ENCODE data around the gene FPGS. TPM values are rescaled to one million over a fixed set of nuclear protein-coding genes. Genes with fewer than 3 reads are reported as not detected.

Gene FPGS
- polyA plus RNA-seq, 1 of the 3 experiments (the other 2 are of a cell fraction) = 82.7 TPM

DNA sequence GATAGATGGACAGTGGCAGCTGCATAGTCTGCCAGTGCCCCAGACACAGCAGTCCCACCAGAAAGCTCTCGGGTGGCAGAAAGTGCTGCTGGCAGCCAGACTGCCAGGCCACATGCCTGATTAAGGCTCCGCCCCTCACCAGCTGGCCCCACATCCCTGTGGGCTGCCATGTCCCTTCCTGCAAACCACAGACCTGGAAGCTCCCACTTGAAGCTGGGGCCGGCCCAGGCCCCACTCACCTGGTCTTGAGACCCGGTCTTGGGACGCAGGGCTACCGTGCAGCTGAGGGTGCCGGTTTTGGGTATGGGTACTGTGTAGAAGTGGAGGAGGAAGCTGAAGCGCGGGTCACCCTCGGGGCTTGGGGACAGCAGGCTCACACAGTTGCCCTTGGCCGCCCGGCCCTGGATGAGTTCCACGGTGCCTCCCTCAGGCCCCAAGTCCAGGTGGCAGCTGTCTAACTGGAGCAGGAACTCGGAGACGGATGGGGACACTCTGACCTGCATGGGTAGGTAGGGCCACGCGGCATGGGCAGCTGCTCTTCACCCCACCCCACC is 15.3 kb downstream of the FPGS start:
- WGBS (ENCODE audit: low lambda C conversion rate) = 78% methylated on average over 8 of the region's 17 CpGs
- H3K27ac ChIP-seq (ENCODE audit: low read depth in 2 of 2, low read length in 1 of 2) = peak overlapping the region in 1 of 2 experiments; percentile 87; a peak in 2 of 4 replicates
- TF ChIP-seq USF2 (IDR thresholded peaks at IDR 0.05; ENCODE audit: borderline replicate concordance, low read depth, low read length) = no peak
- TF ChIP-seq MXI1 (IDR thresholded peaks at IDR 0.05; ENCODE audit: low read depth, low read length) = peak; percentile 81; the same call in 1 of the 2 replicates
- TF ChIP-seq RCOR1 (IDR thresholded peaks at IDR 0.05; ENCODE audit: low read length) = peak; percentile 19; the same call in 1 of the 2 replicates
- no peak for TF ChIP-seq YY1 (IDR thresholded peaks at IDR 0.05; ENCODE audit: low read depth)
- TF ChIP-seq FOSL2 (IDR thresholded peaks at IDR 0.05; ENCODE audit: borderline replicate concordance, low read depth) = no peak
- no peak for TF ChIP-seq TAF1 (IDR thresholded peaks at IDR 0.05; ENCODE audit: borderline replicate concordance, low read depth, low read length)
- no peak for TF ChIP-seq JUND (IDR thresholded peaks at IDR 0.05)
- no peak for TF ChIP-seq SMC3 (IDR thresholded peaks at IDR 0.05; ENCODE audit: low read depth, low read length)
- no peak overlapping the region for H2AFZ ChIP-seq (ENCODE audit: low read depth)
- ChIA-PET POLR2A (interaction anchor here (0.9 to 1.4 kb wide), 4 partner anchors 22 to 52 kb away, joined by 3 to 5 read pairs (median 4); partner anchors contain the start of genes CDK9 and ENG), CTCF (interaction anchor here (1.0 to 3.4 kb wide), 4 partner anchors 9 to 52 kb away, joined by 3 to 17 read pairs (median 4); partner anchors contain the start of gene CDK9)
- H3F3A ChIP-seq (replicated peaks; ENCODE audit: insufficient read depth) = peaks cover 21% of the 10 kb centered on the region
- DNase-seq = peak; percentile 85
- H3K9me2 ChIP-seq = no peaks in the 10 kb centered on the region
- no peak overlapping the region for H3K9ac ChIP-seq
- H4K20me1 ChIP-seq (ENCODE audit: insufficient read depth) = no peaks in the 10 kb centered on the region
- no peaks in the 10 kb centered on the region for H3K9me3 ChIP-seq
- peaks cover 0 to 39% of the 10 kb centered on the region in 2 experiments; a peak in 1 of 4 replicates for H3K4me1 ChIP-seq (ENCODE audit: control insufficient read depth in 1 of 2, insufficient read depth in 2 of 2, low read depth in 1 of 2, low read length in 1 of 2)
- no peak overlapping the region for H3K4me3 ChIP-seq (ENCODE audit: low read depth in 2 of 2, low read length in 1 of 2)
- no peak overlapping the region for H3K4me2 ChIP-seq
- no peaks in the 10 kb centered on the region for H3K27me3 ChIP-seq (ENCODE audit: insufficient read depth)
- 0 out of 2 replicates have a peak, but pooled peaks cover 3% of the 10 kb centered on the region for H3K79me2 ChIP-seq (ENCODE audit: insufficient read depth)
- peaks cover 4 to 18% of the 10 kb centered on the region in 2 experiments for H3K36me3 ChIP-seq (replicated peaks in 1 of 2; ENCODE audit: control insufficient read depth in 1 of 2, insufficient read depth in 2 of 2, low read length in 1 of 2)

DNA sequence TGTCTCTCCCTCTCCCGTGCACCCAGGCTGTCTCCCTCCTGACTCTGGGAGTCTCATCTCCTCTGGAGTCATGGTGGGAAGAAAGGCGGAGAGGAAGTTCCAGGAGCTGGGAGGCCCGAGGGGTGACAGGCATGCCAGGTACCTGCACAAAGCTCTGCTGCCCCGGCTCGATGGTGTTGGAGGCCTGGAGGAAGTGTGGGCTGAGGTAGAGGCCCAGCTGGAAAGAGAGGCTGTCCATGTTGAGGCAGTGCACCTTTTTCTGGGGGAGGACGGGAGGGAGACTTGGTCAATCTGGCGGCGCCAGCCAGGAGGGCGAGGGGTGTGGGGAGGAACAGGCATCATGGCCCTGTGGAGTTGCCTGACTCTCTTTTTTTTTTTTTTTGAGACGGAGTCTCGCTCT is 15.9 kb downstream of the FPGS start:
- peaks cover 4 to 12% of the 10 kb centered on the region in 2 experiments for H3K36me3 ChIP-seq (replicated peaks in 1 of 2; ENCODE audit: control insufficient read depth in 1 of 2, insufficient read depth in 2 of 2, low read length in 1 of 2)
- H3K27me3 ChIP-seq (ENCODE audit: insufficient read depth) = no peaks in the 10 kb centered on the region
- peak overlapping the region in 1 of 2 experiments; percentile 87; a peak in 1 of 4 replicates for H3K27ac ChIP-seq (ENCODE audit: low read depth in 2 of 2, low read length in 1 of 2)
- POLR2A ChIA-PET = interaction anchor here (0.6 to 1.0 kb wide), 2 partner anchors 16 to 23 kb away, joined by 3 read pairs; no protein-coding TSS in a partner anchor
- no peak overlapping the region for H2AFZ ChIP-seq (ENCODE audit: low read depth)
- 95% methylated on average over 9 of the region's 11 CpGs for WGBS (ENCODE audit: low lambda C conversion rate)
- no peaks in the 10 kb centered on the region for H4K20me1 ChIP-seq (ENCODE audit: insufficient read depth)
- no peak overlapping the region for H3K4me3 ChIP-seq (ENCODE audit: low read depth in 2 of 2, low read length in 1 of 2)
- no peaks in the 10 kb centered on the region for H3K79me2 ChIP-seq (ENCODE audit: insufficient read depth)
- CTCF ChIA-PET = interaction anchor here (1.3 to 3.4 kb wide), 3 partner anchors 33 to 103 kb away, joined by 3 to 17 read pairs (median 5); partner anchors contain the start of gene CDK9
- H3K4me1 ChIP-seq (ENCODE audit: control insufficient read depth in 1 of 2, insufficient read depth in 2 of 2, low read depth in 1 of 2, low read length in 1 of 2) = peaks cover 0 to 35% of the 10 kb centered on the region in 2 experiments; a peak in 1 of 4 replicates
- DNase-seq = no peak
- H3K9me2 ChIP-seq = no peaks in the 10 kb centered on the region
- no peak for TF ChIP-seq MEF2A (IDR thresholded peaks at IDR 0.05; ENCODE audit: borderline replicate concordance, low read depth)
- TF ChIP-seq NRF1 (IDR thresholded peaks at IDR 0.05; ENCODE audit: low read depth, low read length) = no peak
- no peak for TF ChIP-seq SMC3 (IDR thresholded peaks at IDR 0.05; ENCODE audit: low read depth, low read length)
- TF ChIP-seq ELF1 (IDR thresholded peaks at IDR 0.05) = no peak
- TF ChIP-seq USF1 (IDR thresholded peaks at IDR 0.05; ENCODE audit: borderline replicate concordance, low read depth) = no peak
- TF ChIP-seq EP300 (IDR thresholded peaks at IDR 0.05; ENCODE audit: borderline replicate concordance in 1 of 2, low read depth in 1 of 2, low read length in 1 of 2) = no peak
- no peak for TF ChIP-seq TAF1 (IDR thresholded peaks at IDR 0.05; ENCODE audit: borderline replicate concordance, low read depth, low read length)
- TF ChIP-seq FOXJ3 (CRISPR knock-in tag; IDR thresholded peaks at IDR 0.05) = no peak
- TF ChIP-seq POLR2AphosphoS5 (IDR thresholded peaks at IDR 0.05; ENCODE audit: low read depth, low read length) = no peak
- TF ChIP-seq TCF12 (IDR thresholded peaks at IDR 0.05) = no peak
- TF ChIP-seq EZH2phosphoT487 (IDR thresholded peaks at IDR 0.05; ENCODE audit: borderline replicate concordance, low read depth) = no peak
- TF ChIP-seq, protein P1, sequence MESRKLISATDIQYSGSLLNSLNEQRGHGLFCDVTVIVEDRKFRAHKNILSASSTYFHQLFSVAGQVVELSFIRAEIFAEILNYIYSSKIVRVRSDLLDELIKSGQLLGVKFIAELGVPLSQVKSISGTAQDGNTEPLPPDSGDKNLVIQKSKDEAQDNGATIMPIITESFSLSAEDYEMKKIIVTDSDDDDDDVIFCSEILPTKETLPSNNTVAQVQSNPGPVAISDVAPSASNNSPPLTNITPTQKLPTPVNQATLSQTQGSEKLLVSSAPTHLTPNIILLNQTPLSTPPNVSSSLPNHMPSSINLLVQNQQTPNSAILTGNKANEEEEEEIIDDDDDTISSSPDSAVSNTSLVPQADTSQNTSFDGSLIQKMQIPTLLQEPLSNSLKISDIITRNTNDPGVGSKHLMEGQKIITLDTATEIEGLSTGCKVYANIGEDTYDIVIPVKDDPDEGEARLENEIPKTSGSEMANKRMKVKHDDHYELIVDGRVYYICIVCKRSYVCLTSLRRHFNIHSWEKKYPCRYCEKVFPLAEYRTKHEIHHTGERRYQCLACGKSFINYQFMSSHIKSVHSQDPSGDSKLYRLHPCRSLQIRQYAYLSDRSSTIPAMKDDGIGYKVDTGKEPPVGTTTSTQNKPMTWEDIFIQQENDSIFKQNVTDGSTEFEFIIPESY (IDR thresholded peaks at IDR 0.05; ENCODE audit: borderline replicate concordance, low read depth) = no peak
- TF ChIP-seq TEAD4 (IDR thresholded peaks at IDR 0.05; ENCODE audit: borderline replicate concordance, insufficient read depth) = no peak
- no peak for TF ChIP-seq RXRA (IDR thresholded peaks at IDR 0.05; ENCODE audit: borderline replicate concordance, low read depth)
- TF ChIP-seq USF2 (IDR thresholded peaks at IDR 0.05; ENCODE audit: borderline replicate concordance, low read depth, low read length) = no peak
- no peak for TF ChIP-seq RFX5 (IDR thresholded peaks at IDR 0.05; ENCODE audit: low read length)
- H3K4me2 ChIP-seq = no peak overlapping the region
- no peaks in the 10 kb centered on the region for H3K9me3 ChIP-seq
- no peak overlapping the region for H3K9ac ChIP-seq
- H3F3A ChIP-seq (replicated peaks; ENCODE audit: insufficient read depth) = peaks cover 21% of the 10 kb centered on the region
